GM18511 (cell line): Measurements from ENCODE around the gene DTX3L.
"Not testable (repeated sequence)": the region's sequence is repeated elsewhere in the genome, so short reads cannot be mapped to it uniquely, and the experiment has no call there.

Experiments
- ATAC-seq: cut with Tn5 transposase; IDR thresholded peaks from one replicate; pipeline ENCODE4 v1.9.1; 2021; ENCODE audit warnings: mild to moderate bottlenecking, moderate library complexity; ENCODE audit not compliant: unreplicated experiment

The DTX3L gene

DNA sequence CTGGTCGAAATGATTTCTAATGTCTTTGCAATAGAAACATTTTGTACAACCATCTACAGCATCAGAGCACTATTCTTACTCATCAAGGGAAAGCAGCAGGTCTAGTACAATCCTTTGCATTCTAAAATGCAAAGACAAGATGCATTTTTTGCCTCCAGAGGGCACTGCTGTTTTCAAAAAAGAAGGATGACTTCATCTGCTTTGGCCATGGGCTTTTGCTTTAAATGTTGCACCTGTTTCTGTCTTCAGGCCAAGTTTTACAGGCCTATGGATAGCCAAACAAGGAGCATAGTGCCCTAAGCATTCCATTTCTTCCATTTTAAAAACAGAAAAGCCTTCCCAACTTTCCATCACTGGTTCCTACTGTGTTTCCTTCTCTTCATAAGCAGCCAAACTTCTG, 3.5 kb upstream of the DTX3L start:
- ATAC-seq: no peak

DNA sequence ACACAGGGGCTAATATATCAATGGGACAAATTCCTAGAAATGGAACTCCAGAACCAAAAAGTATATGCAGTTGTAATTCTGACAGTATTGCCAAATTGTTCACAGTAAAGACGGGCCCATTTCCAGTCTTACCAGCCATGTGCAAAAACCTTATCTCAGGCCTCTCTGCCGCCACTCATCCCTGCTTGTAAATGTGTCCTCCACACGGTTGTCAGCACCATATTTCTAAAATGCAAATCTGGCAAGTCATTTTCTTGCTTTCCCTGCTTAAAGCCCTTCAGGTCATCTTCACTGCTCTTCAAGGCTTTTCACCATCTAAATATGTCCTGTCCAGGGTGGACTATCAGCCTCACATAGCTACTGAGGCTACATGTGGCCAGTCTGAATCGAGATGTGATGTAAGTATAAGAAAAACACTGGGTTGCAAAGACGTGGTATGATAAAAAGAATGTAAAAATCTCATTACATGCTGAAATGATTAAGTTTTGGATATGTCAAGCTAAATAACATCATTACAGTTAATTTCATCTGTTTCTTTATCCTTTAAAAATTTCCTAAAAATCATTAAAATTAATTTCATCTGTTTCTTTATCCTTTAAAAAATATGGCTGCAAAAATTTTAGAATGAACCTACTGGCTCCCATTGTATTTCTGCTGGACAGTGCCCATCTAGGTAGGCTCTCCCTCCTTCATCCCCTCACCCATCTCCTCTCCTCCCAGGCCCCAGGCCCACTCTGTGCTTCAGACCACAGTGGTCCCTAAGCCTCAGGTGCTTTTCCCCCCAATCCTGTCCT, 1.0 kb upstream of the DTX3L start:
- no peak for ATAC-seq

- ATAC-seq: peak; percentile 18
Observed at GRCh38 chr3:122563717-122564025, 467 bp upstream of the DTX3L start.

DNA sequence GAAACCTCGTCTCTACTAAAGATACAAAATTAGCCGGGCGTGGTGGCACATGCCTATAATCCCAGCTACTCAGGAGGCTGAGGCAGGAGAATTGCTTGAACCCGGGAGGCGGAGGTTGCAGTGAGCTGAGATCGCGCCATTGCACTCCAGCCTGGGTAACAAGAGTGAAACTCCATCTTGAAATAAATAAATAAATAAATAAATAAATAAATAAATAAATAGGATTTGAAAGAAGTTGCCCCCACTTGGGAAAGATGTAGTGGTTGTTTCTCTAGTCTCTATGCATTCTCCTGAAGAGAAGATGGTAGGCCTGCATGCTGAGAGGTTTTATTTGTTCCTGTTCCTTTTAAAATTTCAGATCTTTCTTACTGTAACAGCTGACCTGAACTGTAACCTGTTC, 4.0 kb downstream of the DTX3L start:
- ATAC-seq: not testable (repeated sequence)

- no peak for ATAC-seq
Observed at GRCh38 chr3:122568755-122569154, 4.6 kb downstream of the DTX3L start.

DNA sequence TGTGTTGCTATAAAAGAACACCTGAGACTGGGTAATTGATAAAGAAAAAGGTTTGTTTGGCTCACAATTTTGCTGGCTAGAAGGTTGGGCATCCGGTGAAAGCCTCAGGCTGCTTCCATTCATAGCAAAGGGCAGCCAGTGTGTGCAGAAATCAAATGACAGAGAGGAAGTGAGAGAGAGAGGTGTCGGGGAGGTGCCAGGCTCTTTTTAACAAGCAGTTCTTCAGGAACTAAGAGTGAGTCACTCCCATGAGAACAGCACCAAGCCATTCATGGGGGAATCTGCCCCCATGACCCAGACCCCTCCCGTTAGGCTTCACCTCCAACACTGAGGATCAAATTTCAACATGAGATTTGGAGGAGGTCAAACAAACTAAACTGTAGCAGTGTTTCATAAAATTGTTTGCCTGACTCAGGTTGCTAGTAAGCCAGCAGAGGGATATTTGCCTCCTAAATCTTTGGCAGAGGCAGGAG, 8.8 kb downstream of the DTX3L start:
- peak; percentile 31 for ATAC-seq

GRCh38 chr3:122576174-122576940, 12.2 kb downstream of the DTX3L start:
- peak; percentile 80 for ATAC-seq

GRCh38 chr3:122577409-122578031, 13.4 kb downstream of the DTX3L start, which contains the start of gene PARP15:
Gene PARP15 (plus strand): TSS chr3:122577650. CDS start chr3:122577668, 18 bp downstream.
- no peak for ATAC-seq

DNA sequence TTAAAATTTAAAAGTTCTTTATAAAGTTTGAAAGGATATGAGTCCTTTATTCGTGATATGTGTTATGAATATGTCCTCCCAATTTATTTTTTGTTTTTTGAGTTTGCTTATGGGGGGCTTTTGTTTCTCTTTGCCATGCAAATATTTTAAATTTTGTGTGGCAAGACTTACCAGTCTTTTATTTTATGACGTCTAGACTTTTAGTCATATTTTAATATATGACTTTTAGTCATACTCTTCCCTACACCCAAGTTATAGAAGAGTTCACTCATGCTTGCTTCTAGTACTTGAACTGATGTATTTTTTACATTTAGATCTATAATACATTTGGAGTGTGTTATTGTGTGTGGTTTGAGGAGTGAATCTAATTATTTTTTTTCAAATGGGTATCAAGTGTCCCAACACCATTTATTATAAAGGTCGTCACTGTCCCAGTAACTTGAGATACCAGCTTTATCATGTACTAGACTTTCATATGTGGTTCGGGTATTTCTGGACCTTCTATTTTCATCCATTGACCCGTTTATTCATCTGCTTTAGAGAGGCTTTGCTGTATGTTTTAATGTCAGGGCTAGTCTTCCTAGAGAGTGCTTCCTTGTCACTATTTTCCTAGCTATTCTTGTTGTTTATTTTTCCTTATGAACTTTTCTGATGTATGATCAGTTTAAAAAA, 14.1 kb downstream of the DTX3L start:
- ATAC-seq: no peak

DNA sequence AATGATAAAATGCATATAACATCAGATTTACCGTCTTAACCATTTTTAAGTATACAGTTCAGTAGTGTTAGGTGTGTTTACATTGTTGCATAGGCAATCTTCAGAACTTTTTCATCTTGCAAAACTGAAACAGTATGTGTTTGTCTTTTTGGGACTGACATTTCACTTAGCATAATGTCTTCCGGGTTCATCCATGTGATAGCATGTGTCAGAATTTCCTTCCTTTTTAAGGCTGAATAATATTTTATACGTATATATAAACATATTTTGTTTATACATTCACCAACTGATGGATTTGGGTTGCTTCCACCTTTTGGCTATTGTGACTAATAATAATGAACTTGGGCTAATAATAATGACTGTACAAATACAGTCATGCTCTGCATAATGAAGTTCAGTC, 16.3 kb downstream of the DTX3L start:
- ATAC-seq: no peak

DNA sequence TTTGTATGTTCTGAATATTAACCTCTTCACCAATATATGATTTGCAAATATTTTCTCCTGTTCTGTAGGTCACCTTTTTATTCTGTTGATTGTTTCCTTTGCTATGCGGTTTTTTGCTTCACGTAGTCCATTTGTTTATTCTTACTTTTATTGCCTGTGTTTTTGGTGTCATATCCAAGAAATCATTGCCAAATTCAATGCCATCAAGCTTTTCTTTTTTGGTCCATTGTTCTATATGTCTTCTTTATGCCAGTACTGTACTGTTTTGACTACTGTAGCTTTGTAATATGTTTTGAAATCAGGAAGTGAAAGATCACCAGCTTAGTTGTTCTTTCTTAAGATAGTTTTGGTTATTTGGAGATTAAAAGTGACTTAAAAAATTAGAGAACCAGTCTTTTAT, 17.5 kb downstream of the DTX3L start:
- ATAC-seq: no peak

DNA sequence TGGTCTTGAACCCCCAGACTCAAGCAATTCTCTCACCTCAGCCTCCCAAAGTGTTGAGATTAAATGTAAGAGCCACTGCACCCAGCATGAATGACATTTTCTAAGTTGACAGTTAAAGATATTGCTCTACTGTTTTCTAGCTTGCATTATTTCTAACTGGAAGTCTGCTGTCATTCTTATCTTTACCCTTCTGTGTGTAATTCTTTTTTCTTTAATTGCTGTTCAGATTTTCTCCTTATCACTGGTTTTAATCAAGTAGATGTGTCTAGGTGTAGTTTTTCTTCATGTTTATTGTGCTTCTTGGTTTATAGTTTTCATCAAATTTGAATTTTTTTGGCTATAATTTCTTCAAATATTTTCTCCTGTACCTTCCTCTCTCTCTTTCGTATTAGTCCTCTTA, 18.3 kb downstream of the DTX3L start:
- no peak for ATAC-seq

DNA sequence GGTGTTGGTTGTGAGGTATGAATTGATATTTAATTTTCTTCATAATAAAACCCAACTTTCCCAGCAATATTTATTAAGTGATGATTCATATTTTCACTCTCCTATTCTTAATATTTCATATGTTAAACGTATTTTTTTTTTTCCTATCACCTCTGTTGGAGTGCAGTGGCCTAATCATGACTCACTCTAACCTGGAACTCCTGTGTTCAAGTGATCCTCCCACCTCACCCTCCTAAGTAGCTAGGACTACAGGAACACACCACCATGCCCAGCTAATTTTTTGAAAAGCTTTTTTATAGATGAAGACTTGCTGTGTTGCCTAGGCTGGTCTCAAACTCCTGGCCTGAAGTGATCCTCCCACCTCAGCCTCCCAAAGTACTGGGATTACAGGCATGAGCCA, 22.0 kb downstream of the DTX3L start:
- ATAC-seq: no peak

DNA sequence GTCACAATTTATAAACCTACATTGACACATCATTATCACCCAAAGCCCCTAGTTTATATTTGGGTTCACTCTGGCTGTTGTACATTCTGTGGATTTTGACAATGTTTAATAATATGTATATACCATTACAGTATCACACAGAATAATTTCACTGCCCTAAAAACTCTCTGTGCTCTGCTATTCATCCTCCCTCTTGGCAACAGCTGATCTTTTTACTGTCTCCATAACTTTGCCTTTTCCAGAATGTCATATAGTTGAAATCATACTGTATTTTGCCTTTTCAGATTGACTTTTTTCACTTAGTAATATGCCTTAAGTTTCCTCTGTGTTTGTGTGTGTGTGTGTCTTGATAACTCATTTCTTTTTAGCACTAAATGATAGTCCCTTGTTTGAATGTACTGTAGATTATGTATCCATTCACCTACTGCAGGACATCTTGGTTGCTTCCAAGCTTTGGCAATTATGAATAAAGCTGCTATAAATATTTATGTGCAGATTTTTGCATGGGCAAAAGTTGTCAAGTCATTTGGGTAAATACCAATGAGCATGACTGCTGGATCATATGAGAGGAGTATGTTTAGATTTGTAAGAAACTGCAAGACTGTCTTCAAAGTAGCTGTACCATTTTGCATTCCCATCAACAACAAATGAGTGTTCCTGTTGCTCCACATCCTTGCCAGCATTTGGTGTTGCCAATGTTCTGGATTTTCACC, 22.8 kb downstream of the DTX3L start:
- no peak for ATAC-seq

GRCh38 chr3:122587572-122587971, 23.4 kb downstream of the DTX3L start:
- ATAC-seq: no peak

DNA sequence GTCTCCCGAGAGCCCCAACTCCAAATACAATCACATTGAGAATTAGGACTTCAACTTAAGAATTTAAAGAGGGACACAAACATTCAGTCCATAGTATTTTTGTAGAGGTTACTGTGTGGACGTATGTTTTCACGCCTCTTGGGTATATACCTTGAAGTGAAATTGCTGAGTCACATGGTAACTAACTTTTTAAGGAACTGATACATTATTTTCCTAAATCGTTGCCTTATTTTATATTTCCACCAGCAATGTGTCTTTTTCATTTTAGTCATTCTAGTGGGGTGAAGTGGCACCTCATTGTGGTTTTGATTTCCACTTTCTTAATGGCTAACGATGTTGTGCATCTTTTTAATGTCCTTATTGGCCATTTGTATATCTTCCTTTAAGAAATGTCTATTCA, 25.2 kb downstream of the DTX3L start:
- peak; percentile 81 for ATAC-seq

DNA sequence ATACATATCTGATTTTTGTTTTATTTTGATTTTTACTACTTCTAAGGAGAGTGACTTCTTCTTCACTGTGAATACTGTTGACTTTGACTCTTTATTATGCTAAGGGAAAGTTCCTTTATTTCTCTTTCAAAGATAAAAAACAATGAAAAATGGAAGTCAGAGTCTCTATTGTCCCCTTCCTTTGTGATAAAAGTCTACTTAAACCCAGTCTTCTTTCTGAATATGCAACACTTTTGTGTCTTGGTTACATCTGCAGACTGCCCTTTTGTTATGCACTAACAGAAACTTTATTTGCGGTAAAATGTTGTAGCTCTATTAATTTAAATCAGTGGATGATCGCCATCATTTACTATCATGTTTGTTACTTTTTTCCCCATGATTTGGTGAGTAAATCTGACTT, 26.5 kb downstream of the DTX3L start:
- ATAC-seq: no peak

GRCh38 chr3:122594025-122594424, 29.9 kb downstream of the DTX3L start:
- no peak for ATAC-seq

- ATAC-seq: no peak
Observed at GRCh38 chr3:122598151-122598550, 34.0 kb downstream of the DTX3L start.

- no peak for ATAC-seq
Observed at GRCh38 chr3:122598556-122598955, 34.4 kb downstream of the DTX3L start.
